HG02798 (cell line): ENCODE measurements around the gene SERPINA1.
"Not testable (repeated sequence)": the region's sequence is repeated elsewhere in the genome, so short reads cannot be mapped to it uniquely, and the experiment has no call there.

Source experiments
- ATAC-seq: cut with Tn5 transposase; IDR thresholded peaks from one replicate; pipeline ENCODE4 v1.9.1; 2021; ENCODE audit warnings: mild to moderate bottlenecking; ENCODE audit not compliant: unreplicated experiment, poor library complexity

SERPINA1 gene

GRCh38 chr14:94354638-94355185 is 33.7 kb downstream of the SERPINA1 start:
- no peak for ATAC-seq

DNA sequence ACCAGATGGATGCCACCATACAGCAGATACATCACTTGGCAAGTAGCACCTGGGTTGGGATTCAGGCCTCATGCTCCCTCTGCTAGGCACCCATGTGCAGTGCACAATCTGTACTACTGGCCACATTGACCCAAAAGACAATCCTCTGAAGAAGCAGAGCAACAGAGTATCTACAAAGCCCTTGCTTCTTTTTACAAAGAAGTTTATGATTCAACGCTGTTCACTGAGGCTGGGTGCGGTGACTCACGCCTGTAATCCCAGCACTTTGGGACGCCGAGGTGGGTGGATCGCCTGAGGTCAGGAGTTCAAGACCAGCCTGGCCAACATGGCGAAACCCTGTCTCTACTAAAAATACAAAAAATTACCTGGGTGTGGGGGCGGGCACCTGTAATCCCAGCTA is 34.2 kb downstream of the SERPINA1 start:
- ATAC-seq: not testable (repeated sequence)

DNA sequence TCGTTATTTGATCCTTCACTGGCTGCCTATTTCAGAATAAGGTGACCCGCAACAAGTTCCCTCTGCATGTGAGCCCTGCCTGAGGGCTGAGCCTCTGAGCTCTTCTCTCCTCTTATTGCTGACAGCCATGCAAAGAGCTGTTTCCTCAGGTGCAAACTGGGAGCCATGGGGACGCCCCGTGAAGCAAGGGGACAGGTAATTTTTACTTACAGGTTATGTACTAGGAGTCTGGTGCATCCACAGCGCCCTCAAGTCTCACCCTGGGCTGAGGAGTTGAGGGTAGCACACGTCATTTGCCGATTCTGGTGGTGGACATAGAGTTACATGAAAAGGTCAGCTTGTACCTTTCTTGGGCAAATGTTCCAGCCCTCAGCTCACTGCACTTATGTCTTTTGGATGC is 39.1 kb downstream of the SERPINA1 start:
- no peak for ATAC-seq

DNA sequence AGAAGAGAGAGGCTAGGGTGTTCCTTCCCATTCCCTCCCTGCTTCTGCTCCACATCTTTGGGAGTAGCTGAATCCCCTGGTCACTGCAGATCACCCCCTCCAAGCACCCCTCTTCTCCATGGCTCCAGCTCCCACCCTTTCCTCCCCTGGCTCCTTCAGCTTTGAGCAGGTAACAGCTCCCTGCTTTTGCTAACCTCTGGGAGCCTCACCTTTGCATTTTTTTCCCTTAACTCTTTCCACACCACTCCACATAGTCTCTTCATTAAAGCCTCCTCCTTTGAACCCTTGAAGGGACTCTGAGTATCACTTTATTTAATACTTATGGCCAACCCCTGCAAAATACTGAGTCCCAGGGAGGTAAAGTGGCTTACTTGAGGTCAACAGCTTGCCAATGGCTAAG is 39.6 kb downstream of the SERPINA1 start:
- no peak for ATAC-seq

DNA sequence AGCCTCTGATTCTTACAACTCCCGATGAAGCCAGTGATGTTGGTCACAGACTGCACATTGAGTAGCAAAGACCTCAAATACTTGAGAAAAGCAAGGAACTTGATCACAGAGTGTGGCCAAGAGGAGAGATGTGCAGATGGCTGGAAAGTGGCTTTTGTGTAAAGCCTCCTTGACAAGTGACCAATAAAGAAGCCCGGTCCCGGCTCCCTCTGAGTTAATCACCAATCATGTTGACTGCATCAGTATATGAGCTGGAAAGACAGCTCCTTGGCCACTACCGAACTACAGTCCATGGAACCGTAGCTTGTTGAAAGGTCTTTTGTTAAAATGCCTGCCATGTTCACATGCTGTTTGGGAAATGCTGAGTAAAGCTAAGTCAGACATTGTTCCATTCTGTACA is 41.6 kb downstream of the SERPINA1 start:
- ATAC-seq: peak; percentile 14

- peak; percentile 75 for ATAC-seq
Measured at GRCh38 chr14:94346065-94346786, 42.2 kb downstream of the SERPINA1 start.

DNA sequence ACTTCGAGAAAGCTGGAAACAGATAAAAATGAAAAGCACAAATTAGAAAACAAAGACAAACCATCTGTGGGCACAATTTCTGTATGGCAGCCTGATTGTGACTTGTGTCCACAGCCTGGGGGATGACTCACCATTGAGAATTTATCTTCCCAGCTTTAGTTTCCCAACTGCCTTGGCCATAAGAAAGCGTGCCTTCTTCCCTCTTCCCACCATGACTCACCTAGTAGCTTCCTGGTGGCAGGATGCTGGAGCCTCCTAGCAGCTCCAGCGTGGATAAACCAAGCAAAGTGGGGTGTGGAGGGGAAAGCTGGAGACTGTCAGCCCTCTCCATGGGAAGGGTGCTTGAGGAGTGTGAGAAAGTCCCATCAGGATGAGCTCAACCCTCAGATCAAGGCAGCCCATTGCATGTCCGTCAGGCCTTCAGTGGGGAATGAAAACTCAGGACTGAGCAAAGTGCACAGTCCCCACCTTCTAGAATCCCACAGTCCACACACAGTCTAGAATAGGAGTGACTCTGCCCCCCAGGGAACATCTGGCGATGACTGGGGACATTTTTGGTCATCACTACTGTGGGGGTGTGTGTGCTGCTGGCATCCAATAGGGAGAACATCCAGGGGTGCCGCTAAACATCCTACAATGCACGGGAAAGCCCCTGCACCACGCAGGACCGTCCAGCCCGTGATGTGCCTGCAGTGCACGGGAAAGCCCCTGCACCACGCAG is 42.9 kb downstream of the SERPINA1 start:
- no peak for ATAC-seq

DNA sequence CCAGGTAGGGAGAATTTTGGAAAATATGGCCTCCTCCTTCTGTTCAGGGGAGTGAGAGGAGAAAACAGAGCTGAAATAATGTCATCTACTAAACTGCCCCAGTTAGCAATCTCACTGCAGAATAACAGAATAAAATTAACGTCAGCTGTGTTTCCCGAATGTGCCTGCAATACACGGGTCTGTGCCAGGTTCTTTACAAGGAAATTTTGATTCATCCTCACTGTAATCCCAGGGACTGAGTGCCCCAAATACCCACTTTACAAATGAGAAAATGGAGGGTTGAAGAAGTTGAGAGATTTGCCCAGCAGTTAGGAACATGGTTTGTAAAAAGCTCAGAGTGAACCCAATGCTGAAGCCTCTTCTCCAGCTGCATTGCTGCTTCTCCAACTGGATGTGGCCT is 44.0 kb downstream of the SERPINA1 start:
- no peak for ATAC-seq

DNA sequence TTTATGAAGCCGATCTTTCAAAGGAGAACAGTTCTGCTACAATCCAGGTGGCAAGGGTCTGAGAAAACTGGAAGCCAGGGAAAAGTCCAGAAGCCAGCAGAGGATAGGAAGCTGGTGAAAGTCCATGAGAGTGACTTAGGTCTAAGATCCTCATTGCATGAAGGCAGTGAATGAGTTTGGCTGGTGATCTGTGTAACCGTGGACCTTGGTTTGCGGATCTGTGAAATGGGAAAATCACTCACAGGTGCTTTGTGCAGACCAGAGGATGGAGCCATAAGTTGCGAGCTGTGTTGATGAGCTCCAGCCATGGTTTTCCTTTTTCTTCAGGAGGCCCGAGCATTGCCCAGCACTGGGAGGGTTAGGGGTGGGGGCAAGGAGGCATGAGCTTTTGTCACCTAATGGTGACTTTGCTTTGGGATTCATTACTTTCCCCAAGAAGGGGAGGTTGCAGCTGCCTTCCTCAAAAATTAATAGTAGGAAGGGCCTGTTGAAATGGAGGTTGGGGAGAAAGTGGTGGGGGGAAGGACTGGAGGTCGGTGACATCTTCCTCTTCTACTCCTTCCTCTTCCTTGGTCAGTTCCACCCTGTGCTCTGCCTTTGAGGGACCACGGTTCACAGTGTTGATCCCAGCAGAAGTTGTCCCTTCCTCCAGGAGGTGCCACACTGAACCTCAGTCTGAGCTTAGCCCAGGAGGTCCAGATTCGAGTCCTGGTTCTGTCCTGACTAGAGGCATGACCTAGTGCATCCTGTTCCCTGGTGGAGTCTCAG is 45.0 kb downstream of the SERPINA1 start:
- ATAC-seq: no peak

DNA sequence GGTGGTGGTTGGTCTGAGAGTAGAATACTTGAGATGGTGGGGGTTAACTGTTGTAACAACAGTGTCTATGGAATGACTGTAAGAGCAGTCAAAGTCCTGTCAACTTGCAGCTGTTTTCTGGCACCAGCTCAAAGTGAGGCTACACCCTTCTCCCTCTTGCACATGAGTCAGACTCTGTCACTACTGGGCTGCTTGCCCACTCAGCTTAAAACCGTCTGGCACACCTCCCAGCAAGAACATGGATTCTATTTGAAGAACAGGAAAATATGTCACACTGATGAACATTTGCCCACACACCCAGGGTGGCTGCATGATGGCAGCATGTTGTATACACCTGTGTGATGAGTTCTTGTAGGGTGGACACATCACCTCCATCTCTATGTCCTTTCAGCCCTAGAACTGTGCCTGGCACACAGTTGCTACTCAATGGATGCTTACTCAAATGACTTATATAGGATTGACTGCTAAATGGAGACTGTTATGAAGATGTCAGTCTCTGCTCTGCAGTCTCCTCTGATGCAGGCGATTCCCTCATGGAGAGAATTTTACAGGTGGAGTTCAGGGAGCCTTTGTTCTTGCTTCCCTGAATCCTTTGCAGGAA is 46.0 kb downstream of the SERPINA1 start:
- ATAC-seq: no peak

DNA sequence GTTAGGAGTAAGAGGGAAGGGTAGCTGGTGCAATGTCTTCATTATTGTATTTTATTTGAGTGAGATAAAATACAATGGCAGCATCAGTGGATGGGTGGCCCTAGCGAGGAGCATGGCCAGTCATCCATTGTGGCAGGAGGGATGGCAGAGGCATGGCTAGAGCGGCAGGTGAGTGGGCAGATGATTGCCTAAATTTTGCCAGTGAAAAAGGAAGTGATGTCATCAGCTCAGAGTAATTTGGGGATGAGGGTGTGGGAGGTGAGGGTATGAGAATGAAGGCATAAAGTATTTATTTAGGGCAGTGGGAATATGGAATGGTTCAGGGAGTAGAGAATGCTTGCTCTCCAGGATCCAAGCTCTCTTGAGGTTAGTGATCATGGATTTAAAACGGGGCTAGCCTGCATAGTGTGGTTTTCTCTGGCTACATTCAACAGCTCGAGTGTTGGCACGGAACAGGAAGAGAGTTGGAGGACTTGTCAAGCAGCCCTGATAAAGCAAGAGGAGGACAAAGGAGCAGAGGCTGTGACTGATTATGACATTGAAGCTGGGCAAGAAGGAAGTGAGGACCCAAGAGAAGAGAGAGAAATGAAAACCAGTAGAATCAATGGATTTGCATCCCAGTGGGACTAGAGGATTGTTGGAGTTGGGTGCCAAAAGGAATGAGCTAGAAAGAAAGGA is 46.6 kb downstream of the SERPINA1 start:
- ATAC-seq: no peak

- ATAC-seq: no peak
Measured at GRCh38 chr14:94340533-94340932, 47.9 kb downstream of the SERPINA1 start.

- ATAC-seq: no peak
Measured at GRCh38 chr14:94338023-94338422, 50.4 kb downstream of the SERPINA1 start.

DNA sequence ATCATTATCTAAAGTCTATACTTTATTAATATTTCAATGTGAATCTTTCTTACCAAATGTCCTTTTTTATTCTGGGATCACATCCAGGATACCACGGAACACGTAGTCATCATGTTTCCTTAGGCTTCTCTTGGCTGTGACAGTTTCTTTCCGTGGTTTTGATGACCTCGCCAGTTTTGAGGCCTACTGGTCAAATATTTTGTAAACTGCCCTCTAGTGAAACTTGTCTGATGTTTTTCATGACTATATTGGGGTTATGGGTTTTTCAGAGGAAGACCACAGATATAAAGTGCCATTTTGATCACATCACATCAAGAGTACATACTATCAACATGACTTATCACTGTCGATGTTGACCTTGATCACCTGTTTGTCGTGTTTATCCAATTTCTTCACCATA is 51.1 kb downstream of the SERPINA1 start:
- no peak for ATAC-seq

GRCh38 chr14:94334872-94335271 is 53.5 kb downstream of the SERPINA1 start:
- no peak for ATAC-seq

DNA sequence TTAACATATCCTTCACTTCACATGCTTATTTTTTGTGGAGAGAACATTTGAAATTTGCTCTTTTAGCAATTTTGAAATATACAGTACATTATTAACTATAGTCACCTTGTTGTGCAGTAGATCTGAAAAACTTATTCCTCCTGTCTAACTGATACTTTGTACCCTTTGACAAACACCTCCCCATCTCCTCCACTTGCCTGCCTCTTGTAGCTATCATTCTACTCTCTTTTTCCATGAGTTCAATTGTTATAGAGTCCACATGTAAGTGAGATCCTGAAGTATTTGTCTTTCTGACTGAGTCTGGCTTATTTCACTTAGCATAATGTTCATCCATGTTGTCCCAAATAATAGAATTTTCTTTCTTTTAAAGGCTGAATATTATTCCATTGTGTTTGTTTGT is 55.8 kb downstream of the SERPINA1 start:
- no peak for ATAC-seq

DNA sequence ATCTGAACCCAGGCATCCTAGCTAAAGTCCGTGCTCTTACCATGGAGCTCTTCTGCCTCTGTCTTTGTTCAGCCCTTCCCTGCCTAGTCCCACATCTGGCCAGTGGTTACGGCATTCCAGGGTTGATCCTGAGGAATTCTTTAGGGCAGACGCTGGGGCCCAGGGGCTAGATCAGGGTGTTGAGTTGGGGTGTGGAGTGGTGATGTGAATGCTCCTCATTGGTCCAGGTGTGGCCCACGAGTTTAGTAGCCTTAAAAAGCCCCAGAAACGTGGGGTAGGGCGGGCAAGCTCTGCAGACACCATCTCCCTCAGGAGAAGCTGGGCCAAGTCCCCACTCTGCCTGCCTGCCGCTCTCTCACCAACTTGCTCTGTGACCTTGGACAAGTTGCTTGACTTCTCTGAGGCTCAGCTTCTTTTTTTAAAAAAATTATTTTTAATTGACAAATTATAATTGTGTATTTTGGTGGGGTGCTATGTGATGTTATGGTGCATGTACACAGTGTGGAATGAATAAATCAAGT is 56.3 kb downstream of the SERPINA1 start:
- no peak for ATAC-seq

- no peak for ATAC-seq
Measured at GRCh38 chr14:94331462-94331861, 56.9 kb downstream of the SERPINA1 start.

- no peak for ATAC-seq
Measured at GRCh38 chr14:94330857-94331256, 57.5 kb downstream of the SERPINA1 start.

- ATAC-seq: no peak
Measured at GRCh38 chr14:94330432-94330831, 58.0 kb downstream of the SERPINA1 start.
